Activated CD8-positive, alpha-beta T cell treated with anti-CD3 and anti-CD28 coated beads, Interleukin-2, amount 10 ng/mL, durations not matched to agents 7 days and 5 days (primary cell): ENCODE data around the gene PPP3CA. TPM values are rescaled to one million over a fixed set of nuclear protein-coding genes. Genes with fewer than 3 reads are reported as not detected.
A peak's percentile ranks its signal among the peaks of the same experiment; 100 is the strongest.

Source experiments
- ATAC-seq: fragments of 150-1000 bp; cut with Tn5 transposase; one replicate; pipeline ENCODE4 v1.10.0; 2021; ENCODE audit warnings: moderate library complexity
- CTCF ChIA-PET: fragments of 350-600 bp; sonication (Branson Sonifier 250); formaldehyde crosslinking; loops from one replicate; lab custom pipeline; 2021; ENCODE audit warnings: antibody characterized with exemption; lab: Charles Lee
- POLR2A ChIA-PET: fragments of 350-600 bp; sonication (Branson Sonifier 250); formaldehyde crosslinking; loops from one replicate; lab custom pipeline; 2021; ENCODE audit warnings: antibody characterized with exemption; lab: Charles Lee
- DNase-seq: peaks from one replicate; pipeline ENCODE4 v3.0.0-alpha.2; 2020
- H3K27ac Mint-ChIP-seq: one replicate; pipeline ENCODE4 v1.8.0; 2021; ENCODE audit warnings: mild to moderate bottlenecking, mixed read lengths
- H3K27me3 Mint-ChIP-seq: one replicate; pipeline ENCODE4 v1.8.0; 2021; ENCODE audit warnings: low read depth, mixed read lengths
- H3K36me3 Mint-ChIP-seq: one replicate; pipeline ENCODE4 v1.8.0; 2021; ENCODE audit warnings: low read depth, mixed read lengths
- H3K4me1 Mint-ChIP-seq: one replicate; pipeline ENCODE4 v1.8.0; 2021; ENCODE audit warnings: low read depth, mixed read lengths
- H3K4me3 Mint-ChIP-seq: one replicate; pipeline ENCODE4 v1.8.0; 2021; ENCODE audit warnings: mild to moderate bottlenecking, mixed read lengths
- H3K9me3 Mint-ChIP-seq: one replicate; pipeline ENCODE4 v1.8.0; 2022; ENCODE audit warnings: mixed read lengths; ENCODE audit not compliant: insufficient read depth
- total RNA-seq, 2 experiments: library from RNA; stranded (reverse); gene quantifications; one replicate each; pipeline ENCODE4 v1.2.3, GENCODE V29; 2021

Gene PPP3CA
- total RNA-seq, 2 experiments from 2014 or later, result 28.6 to 29.0 TPM

DNA sequence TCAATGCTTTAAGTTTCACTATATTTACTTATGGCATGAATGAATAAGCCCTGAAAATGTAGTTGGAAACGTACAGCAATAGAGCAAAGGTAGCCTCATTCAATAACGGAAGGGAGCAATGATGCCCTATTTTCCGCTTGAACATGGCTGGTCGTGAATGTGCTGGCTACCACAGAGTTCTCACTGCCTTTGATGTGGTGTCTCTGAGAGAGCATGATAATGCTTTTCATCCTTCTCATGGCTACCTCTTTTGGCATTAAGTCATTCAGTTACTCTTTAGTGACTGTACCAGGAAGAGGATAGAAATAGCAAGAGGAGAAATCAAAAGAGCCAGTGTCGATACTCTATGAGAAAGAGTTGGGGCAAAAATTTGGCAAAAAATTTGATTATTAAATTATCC is 308.0 kb downstream of the PPP3CA start:
- ATAC-seq, result peak; percentile 89
- Mint-ChIP-seq H3K27me3 (no peaks in the 10 kb centered on the region), H3K36me3 (peaks cover 17% of the 10 kb centered on the region), H3K4me3 (peak overlapping the region; percentile 5), H3K4me1 (peaks cover 31% of the 10 kb centered on the region), H3K9me3 (no peaks in the 10 kb centered on the region), H3K27ac (peak overlapping the region; percentile 71)
- peak; percentile 71 for DNase-seq
- ChIA-PET POLR2A (no interaction called here), CTCF (interaction anchor here (1.0 kb wide), 1 partner anchor 11 kb away, joined by 3 read pairs; no protein-coding TSS in a partner anchor)

DNA sequence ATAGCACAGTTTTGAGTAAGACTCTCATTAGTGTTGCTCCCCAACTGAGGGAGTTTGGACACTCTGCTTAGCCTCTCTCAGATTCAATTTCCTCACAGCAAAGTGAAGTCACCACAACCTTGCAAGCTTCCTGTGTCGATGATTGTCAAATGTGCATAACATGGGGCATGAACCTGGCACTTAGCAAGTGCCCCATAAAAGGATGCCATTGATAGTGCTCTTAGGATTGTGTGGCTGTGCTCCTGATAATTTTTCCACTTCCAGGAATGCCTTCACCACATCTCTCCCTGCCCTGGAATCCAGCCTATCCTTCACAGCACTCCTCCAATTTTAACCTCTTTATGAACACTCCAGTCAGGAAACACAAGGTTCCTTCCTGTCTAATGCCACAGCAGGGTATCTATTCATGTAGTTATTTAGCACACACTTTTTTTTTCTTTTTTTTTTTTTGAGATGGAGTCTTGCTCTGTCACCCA is 309.4 kb downstream of the PPP3CA start:
- CTCF ChIA-PET, result interaction anchor here (1.0 kb wide), 1 partner anchor 13 kb away, joined by 4 read pairs; no protein-coding TSS in a partner anchor
- H3K27ac Mint-ChIP-seq, result peak overlapping the region; percentile 81
- peak overlapping the region; percentile 34 for H3K4me3 Mint-ChIP-seq
- ATAC-seq (peak; percentile 57), DNase-seq (peak; percentile 48)
- peaks cover 17% of the 10 kb centered on the region for H3K36me3 Mint-ChIP-seq
- H3K9me3 Mint-ChIP-seq, result no peaks in the 10 kb centered on the region
- H3K4me1 Mint-ChIP-seq, result peaks cover 31% of the 10 kb centered on the region
- POLR2A ChIA-PET, result no interaction called here
- no peaks in the 10 kb centered on the region for H3K27me3 Mint-ChIP-seq

DNA sequence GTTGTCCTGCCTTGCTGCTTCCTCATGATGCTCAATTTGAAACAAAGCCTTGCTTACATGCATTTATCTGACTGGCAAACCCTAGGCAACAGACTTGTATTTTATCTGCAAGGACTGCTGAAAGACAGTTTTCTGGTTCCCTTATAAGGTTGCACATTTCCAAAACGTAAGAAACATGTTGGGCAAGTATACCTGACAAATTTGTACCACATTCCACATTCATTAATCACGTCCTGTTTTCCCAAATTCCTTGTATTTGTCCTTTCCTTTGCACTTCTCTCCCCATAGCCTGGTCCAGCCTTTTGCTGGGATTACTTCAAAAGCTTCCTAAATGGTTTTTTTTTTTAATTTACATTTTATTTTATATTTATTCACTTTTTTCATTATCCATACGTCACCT is 310.1 kb downstream of the PPP3CA start:
- Mint-ChIP-seq H3K36me3 (peaks cover 15% of the 10 kb centered on the region), H3K4me1 (peaks cover 29% of the 10 kb centered on the region), H3K27me3 (no peaks in the 10 kb centered on the region), H3K4me3 (no peak overlapping the region), H3K9me3 (no peaks in the 10 kb centered on the region), H3K27ac (no peak overlapping the region)
- ChIA-PET POLR2A (no interaction called here), CTCF (no interaction called here)
- ATAC-seq (no peak), DNase-seq (no peak)

GRCh38 chr4:101035487-101035886 is 311.8 kb downstream of the PPP3CA start:
- H3K27me3 Mint-ChIP-seq, result no peaks in the 10 kb centered on the region
- H3K36me3 Mint-ChIP-seq, result peaks cover 17% of the 10 kb centered on the region
- no peaks in the 10 kb centered on the region for H3K9me3 Mint-ChIP-seq
- ATAC-seq (no peak), DNase-seq (no peak)
- no peak overlapping the region for H3K4me3 Mint-ChIP-seq
- peaks cover 26% of the 10 kb centered on the region for H3K4me1 Mint-ChIP-seq
- ChIA-PET POLR2A (no interaction called here), CTCF (no interaction called here)
- no peak overlapping the region for H3K27ac Mint-ChIP-seq

DNA sequence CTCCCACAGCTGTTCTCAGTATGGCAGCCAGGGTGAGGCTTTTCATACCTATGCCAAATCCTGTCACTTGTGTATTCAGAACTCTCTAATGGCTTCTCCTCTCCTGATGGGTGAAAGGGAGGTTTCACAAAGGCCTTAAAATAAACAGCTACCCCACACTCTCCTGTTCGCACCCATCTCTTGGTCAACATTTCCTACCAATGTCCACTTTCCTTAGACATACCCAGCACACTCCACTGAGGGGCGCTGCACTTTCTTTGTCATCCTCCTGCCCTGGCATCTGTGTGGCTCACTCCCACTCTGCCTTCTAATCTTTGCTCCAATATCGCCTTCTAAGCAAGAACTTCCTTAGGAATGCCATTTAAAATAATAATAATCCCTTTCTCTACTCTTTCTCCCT is 313.3 kb downstream of the PPP3CA start:
- CTCF ChIA-PET, result no interaction called here
- POLR2A ChIA-PET, result interaction anchor here (0.9 kb wide), 1 partner anchor 12 kb away, joined by 3 read pairs; no protein-coding TSS in a partner anchor
- Mint-ChIP-seq H3K9me3 (no peaks in the 10 kb centered on the region), H3K4me1 (peaks cover 19% of the 10 kb centered on the region), H3K27me3 (no peaks in the 10 kb centered on the region), H3K36me3 (peaks cover 15% of the 10 kb centered on the region), H3K4me3 (no peak overlapping the region), H3K27ac (no peak overlapping the region)
- ATAC-seq (no peak), DNase-seq (no peak)

DNA sequence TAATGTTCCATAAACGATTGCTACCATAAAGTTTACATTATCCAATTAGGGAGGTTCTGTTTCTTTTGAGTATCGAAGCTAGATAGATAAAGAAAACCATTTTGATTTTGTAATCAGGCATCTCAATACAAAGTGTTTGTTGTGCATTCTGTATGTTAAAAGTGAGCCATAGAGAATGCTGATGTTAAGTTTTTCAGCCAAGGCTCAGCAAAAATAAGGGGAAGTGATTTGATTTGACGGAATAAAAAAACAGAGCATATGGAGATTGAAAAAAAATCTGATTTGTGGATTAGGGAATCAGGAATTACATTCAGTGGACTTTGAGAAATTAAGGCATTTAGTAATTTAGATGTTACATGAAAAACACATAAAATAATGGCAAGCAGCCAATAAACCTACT is 314.8 kb downstream of the PPP3CA start:
- Mint-ChIP-seq H3K9me3 (no peaks in the 10 kb centered on the region), H3K4me3 (no peak overlapping the region), H3K36me3 (peaks cover 8% of the 10 kb centered on the region), H3K27me3 (no peaks in the 10 kb centered on the region), H3K4me1 (peaks cover 5% of the 10 kb centered on the region), H3K27ac (no peak overlapping the region)
- no peak for ATAC-seq
- no peak for DNase-seq
- POLR2A ChIA-PET, result no interaction called here
- CTCF ChIA-PET, result interaction anchor here (1.5 kb wide), 1 partner anchor 12 kb away, joined by 4 read pairs; no protein-coding TSS in a partner anchor

DNA sequence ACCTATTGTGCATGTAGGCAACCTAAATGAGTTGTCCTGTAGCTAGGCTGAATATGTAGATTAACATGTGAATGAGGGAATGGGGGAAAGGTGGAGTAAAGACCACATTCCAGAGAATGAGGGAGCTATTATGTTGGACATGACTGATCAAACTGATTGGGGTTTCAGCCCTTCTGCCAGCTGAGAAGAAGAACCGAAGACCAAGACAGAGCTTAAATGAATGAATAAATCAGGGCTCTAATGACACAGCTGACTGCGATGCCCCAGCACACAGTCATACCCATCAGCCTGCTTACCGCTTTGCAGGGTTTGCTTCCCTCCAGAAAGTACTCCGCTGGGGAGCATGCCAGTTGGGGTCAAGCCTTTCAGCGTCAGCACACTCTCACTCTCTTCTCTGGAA is 315.4 kb downstream of the PPP3CA start:
- ATAC-seq, result no peak
- DNase-seq, result no peak
- peaks cover 8% of the 10 kb centered on the region for H3K36me3 Mint-ChIP-seq
- H3K9me3 Mint-ChIP-seq, result no peaks in the 10 kb centered on the region
- H3K4me1 Mint-ChIP-seq, result peaks cover 4% of the 10 kb centered on the region
- H3K4me3 Mint-ChIP-seq, result no peak overlapping the region
- H3K27ac Mint-ChIP-seq, result no peak overlapping the region
- POLR2A ChIA-PET, result no interaction called here
- no peaks in the 10 kb centered on the region for H3K27me3 Mint-ChIP-seq
- CTCF ChIA-PET, result interaction anchor here (1.5 kb wide), 1 partner anchor 12 kb away, joined by 4 read pairs; no protein-coding TSS in a partner anchor

- DNase-seq (no peak), ATAC-seq (no peak)
- CTCF ChIA-PET, result interaction anchor here (1.5 kb wide), 1 partner anchor 10 kb away, joined by 3 read pairs; no protein-coding TSS in a partner anchor
Measured at GRCh38 chr4:101028886-101029285, 318.4 kb downstream of the PPP3CA start.

DNA sequence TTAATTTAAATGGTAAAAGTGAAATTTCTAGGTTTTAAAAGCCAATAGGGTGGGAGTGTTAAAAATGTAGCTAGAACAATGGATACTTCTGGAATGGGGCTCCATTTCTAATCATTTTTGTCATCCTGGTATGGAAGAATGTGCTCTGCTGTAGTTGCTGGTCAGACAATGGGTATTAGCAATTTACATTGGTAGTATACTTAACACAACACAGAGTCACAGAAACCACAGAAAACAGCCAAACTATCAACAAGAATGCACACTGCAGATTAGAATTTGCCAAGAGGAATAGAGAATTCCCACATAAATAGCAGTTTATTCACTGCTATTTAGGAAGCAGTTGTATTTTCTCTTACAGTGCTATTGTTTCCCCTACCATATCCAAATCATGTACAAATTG is 319.6 kb downstream of the PPP3CA start:
- H3K9me3 Mint-ChIP-seq, result no peaks in the 10 kb centered on the region
- H3K4me1 Mint-ChIP-seq, result peaks cover 11% of the 10 kb centered on the region
- no peak overlapping the region for H3K4me3 Mint-ChIP-seq
- peaks cover 29% of the 10 kb centered on the region for H3K36me3 Mint-ChIP-seq
- no peak overlapping the region for H3K27ac Mint-ChIP-seq
- ATAC-seq, result no peak
- DNase-seq, result no peak
- ChIA-PET CTCF (interaction anchor here (1.5 kb wide), 1 partner anchor 11 kb away, joined by 3 read pairs; no protein-coding TSS in a partner anchor), POLR2A (no interaction called here)
- H3K27me3 Mint-ChIP-seq, result no peaks in the 10 kb centered on the region

More at GRCh38 chr4:101028886-101029285, 318.4 kb downstream of the PPP3CA start:
- Mint-ChIP-seq H3K4me3 (no peak overlapping the region), H3K27me3 (no peaks in the 10 kb centered on the region), H3K9me3 (no peaks in the 10 kb centered on the region), H3K4me1 (peaks cover 6% of the 10 kb centered on the region), H3K36me3 (peaks cover 25% of the 10 kb centered on the region), H3K27ac (no peak overlapping the region)
- POLR2A ChIA-PET, result interaction anchor here (0.6 kb wide), 1 partner anchor 76 kb away, joined by 3 read pairs; no protein-coding TSS in a partner anchor

DNA sequence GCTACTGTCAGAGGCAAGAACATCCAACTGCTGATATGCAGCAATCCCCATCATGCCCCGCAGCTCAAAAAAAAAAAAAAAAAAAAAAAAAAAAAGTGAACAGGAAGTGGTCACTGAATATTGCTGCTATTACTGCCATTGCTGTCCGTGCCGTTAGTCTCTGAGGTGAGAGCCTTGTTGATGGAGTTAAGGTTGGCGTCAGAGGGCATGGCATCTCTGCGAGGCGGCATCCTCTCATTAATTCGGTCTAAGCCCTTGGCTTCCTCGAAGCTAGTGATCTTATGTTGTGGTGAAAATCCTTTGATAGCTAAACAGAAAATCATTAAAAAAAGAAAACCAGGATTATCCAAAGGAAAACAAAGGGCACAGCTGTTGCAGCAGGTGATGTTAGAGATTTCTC is 321.6 kb downstream of the PPP3CA start:
- no peaks in the 10 kb centered on the region for H3K27me3 Mint-ChIP-seq
- H3K27ac Mint-ChIP-seq, result no peak overlapping the region
- CTCF ChIA-PET, result no interaction called here
- H3K4me3 Mint-ChIP-seq, result no peak overlapping the region
- H3K36me3 Mint-ChIP-seq, result peaks cover 34% of the 10 kb centered on the region
- no peak for DNase-seq
- no peaks in the 10 kb centered on the region for H3K9me3 Mint-ChIP-seq
- no peak for ATAC-seq
- POLR2A ChIA-PET, result no interaction called here
- H3K4me1 Mint-ChIP-seq, result peaks cover 30% of the 10 kb centered on the region

DNA sequence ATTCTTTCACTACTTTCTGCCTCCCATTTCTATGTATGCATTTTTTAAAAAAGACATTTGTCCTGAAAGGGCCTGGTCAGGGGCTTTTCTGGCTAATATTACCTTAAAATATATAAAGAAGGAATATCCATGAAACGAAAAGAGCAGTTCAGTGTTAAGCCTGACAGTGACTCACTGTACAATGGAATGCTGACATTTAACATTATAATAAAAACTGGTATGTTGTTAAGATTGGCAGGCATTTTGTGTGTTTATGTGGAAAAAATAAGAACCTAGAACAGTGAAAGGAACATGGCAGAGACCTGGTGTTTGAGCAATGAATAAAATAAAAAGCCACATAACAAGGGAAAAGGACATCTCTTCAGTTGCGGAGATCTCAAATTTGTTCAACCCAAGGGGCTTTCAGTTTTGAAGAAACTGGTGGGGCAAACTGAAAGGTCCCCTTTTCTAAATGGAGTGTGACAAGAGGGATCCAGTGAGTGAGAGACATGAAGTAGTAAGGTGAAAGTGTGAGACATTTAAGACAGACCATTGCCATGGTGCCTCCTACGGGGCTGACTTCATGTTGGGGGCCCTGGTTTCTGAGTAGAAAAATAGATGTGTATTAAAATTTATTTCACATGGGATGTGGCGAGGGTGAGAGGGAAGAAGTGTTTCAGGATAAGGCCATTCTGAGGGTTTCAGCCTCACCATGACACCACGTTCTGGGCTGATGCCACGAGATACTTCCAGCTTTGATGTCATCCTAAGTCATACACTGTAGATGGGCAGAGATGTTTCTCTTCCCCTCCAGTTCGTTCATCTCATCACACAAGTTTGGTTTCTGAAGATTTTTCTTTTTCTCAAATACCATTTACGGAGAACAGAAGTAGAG is 324.9 kb downstream of the PPP3CA start:
- peaks cover 52% of the 10 kb centered on the region for H3K4me1 Mint-ChIP-seq
- peaks cover 35% of the 10 kb centered on the region for H3K36me3 Mint-ChIP-seq
- H3K4me3 Mint-ChIP-seq, result no peak overlapping the region
- peak overlapping the region; percentile 31 for H3K27ac Mint-ChIP-seq
- DNase-seq (no peak), ATAC-seq (no peak)
- POLR2A ChIA-PET, result interaction anchor here (1.1 to 1.4 kb wide), 2 partner anchors 12 to 325 kb away, joined by 3 read pairs; partner anchors contain the start of gene PPP3CA
- CTCF ChIA-PET, result interaction anchor here (2.1 kb wide), 1 partner anchor 29 kb away, joined by 6 read pairs; no protein-coding TSS in a partner anchor
- no peaks in the 10 kb centered on the region for H3K27me3 Mint-ChIP-seq
- no peaks in the 10 kb centered on the region for H3K9me3 Mint-ChIP-seq
